MM.1S (cell line): Measurements from ENCODE around the gene ST7.

Source experiments
- DNase-seq: peaks from one replicate; pipeline ENCODE4 v3.0.0-alpha.2; 2015
- H2AFZ ChIP-seq: fragments of 300-600 bp; sonication (generic); 2 replicates; pipeline ENCODE4 v1.6.0; 2016; ENCODE audit warnings: antibody characterized with exemption, low read length
- H3F3A ChIP-seq: fragments of 300-600 bp; sonication (generic); 2 replicates; pipeline ENCODE4 v1.6.1; 2016; ENCODE audit warnings: mild to moderate bottlenecking, antibody characterized with exemption, low read length, moderate library complexity, mixed read lengths; ENCODE audit not compliant: insufficient read depth
- H3K27ac ChIP-seq: fragments of 300-600 bp; sonication (generic); 2 replicates; pipeline ENCODE4 v1.5.1; 2016; ENCODE audit warnings: mild to moderate bottlenecking, low read length
- H3K27me3 ChIP-seq: fragments of 300-600 bp; sonication (generic); replicated peaks from 2 replicates; pipeline ENCODE4 v1.6.0; 2016; ENCODE audit warnings: low read length; ENCODE audit not compliant: insufficient read depth
- H3K36me3 ChIP-seq: fragments of 300-600 bp; sonication (generic); replicated peaks from 2 replicates; pipeline ENCODE4 v1.6.1; 2016; ENCODE audit warnings: mild to moderate bottlenecking, low read length, mixed read lengths; ENCODE audit not compliant: insufficient read depth
- H3K4me1 ChIP-seq: fragments of 300-600 bp; sonication (generic); 2 replicates; pipeline ENCODE4 v1.6.1; 2016; ENCODE audit warnings: low read length, mixed read lengths
- H3K4me2 ChIP-seq: fragments of 300-600 bp; sonication (generic); 2 replicates; pipeline ENCODE4 v1.6.0; 2016; ENCODE audit warnings: low read depth, low read length
- H3K4me3 ChIP-seq: fragments of 300-600 bp; sonication (generic); 2 replicates; pipeline ENCODE4 v1.5.1; 2016; ENCODE audit warnings: low read length, mixed read lengths
- H3K79me2 ChIP-seq: fragments of 300-600 bp; sonication (generic); 2 replicates; pipeline ENCODE4 v1.6.1; 2016; ENCODE audit warnings: mixed run types, low read length, mixed read lengths
- H3K9ac ChIP-seq: fragments of 300-600 bp; sonication (generic); 2 replicates; pipeline ENCODE4 v1.6.1; 2016; ENCODE audit warnings: low read length, mixed read lengths
- H3K9me2 ChIP-seq: fragments of 300-600 bp; sonication (generic); replicated peaks from 2 replicates; pipeline ENCODE4 v1.6.1; 2016; ENCODE audit warnings: mild to moderate bottlenecking, low read length, mixed read lengths; ENCODE audit not compliant: insufficient read depth
- H3K9me3 ChIP-seq: fragments of 300-600 bp; sonication (generic); replicated peaks from 2 replicates; pipeline ENCODE4 v1.6.1; 2016; ENCODE audit warnings: mild to moderate bottlenecking, low read length, mixed read lengths; ENCODE audit not compliant: insufficient read depth
- H4K20me1 ChIP-seq: fragments of 300-600 bp; sonication (generic); 2 replicates; pipeline ENCODE4 v1.6.1; 2016; ENCODE audit warnings: mild to moderate bottlenecking, low read length, moderate library complexity, mixed read lengths; ENCODE audit not compliant: insufficient read depth
- CTCF ChIP-seq: fragments of 300-600 bp; sonication (generic); IDR thresholded peaks from 2 replicates; pipeline ENCODE4 v1.5.1; 2016; ENCODE audit warnings: antibody characterized with exemption, low read length, mixed read lengths
- EZH2 ChIP-seq: fragments of 300-600 bp; sonication (generic); optimal IDR thresholded peaks from 2 replicates; pipeline ENCODE3; 2017; ENCODE audit warnings: low read depth, mild to moderate bottlenecking, antibody characterized with exemption, low read length, mixed read lengths
- EZH2phosphoT487 ChIP-seq: fragments of 300-600 bp; sonication (generic); IDR thresholded peaks from 2 replicates; pipeline ENCODE4 v1.6.1; 2018; ENCODE audit warnings: antibody characterized with exemption, low read length

ST7 gene

GRCh38 chr7:117153016-117153545, 199.8 kb downstream of the ST7 start:
- no peak overlapping the region for H2AFZ ChIP-seq
- H3K4me1 ChIP-seq: no peaks in the 10 kb centered on the region
- H3K9me2 ChIP-seq: no peaks in the 10 kb centered on the region
- no peak overlapping the region for H3K27ac ChIP-seq
- no peak overlapping the region for H3K4me2 ChIP-seq
- no peaks in the 10 kb centered on the region for H3F3A ChIP-seq
- no peaks in the 10 kb centered on the region for H3K36me3 ChIP-seq
- no peaks in the 10 kb centered on the region for H3K27me3 ChIP-seq
- DNase-seq: no peak
- H3K79me2 ChIP-seq: no peaks in the 10 kb centered on the region
- H3K4me3 ChIP-seq: no peak overlapping the region
- H3K9me3 ChIP-seq: no peaks in the 10 kb centered on the region
- no peak overlapping the region for H3K9ac ChIP-seq
- H4K20me1 ChIP-seq: no peaks in the 10 kb centered on the region
- no peak for TF ChIP-seq EZH2phosphoT487
- TF ChIP-seq CTCF: no peak
- TF ChIP-seq EZH2: no peak

GRCh38 chr7:117154721-117155120, 201.4 kb downstream of the ST7 start:
- no peak for DNase-seq

GRCh38 chr7:117155694-117156093, 202.4 kb downstream of the ST7 start:
- TF ChIP-seq CTCF: no peak
- TF ChIP-seq EZH2phosphoT487: no peak
- TF ChIP-seq EZH2: no peak
- Histone ChIP-seq H4K20me1 (no peaks in the 10 kb centered on the region), H3K27me3 (no peaks in the 10 kb centered on the region), H3K4me3 (no peak overlapping the region), H2AFZ (no peak overlapping the region), H3K79me2 (no peaks in the 10 kb centered on the region), H3K27ac (no peak overlapping the region), H3K9me3 (no peaks in the 10 kb centered on the region), H3K36me3 (no peaks in the 10 kb centered on the region), H3K4me1 (no peaks in the 10 kb centered on the region), H3K4me2 (no peak overlapping the region), H3K9ac (no peak overlapping the region), H3F3A (no peaks in the 10 kb centered on the region), H3K9me2 (no peaks in the 10 kb centered on the region)
- DNase-seq: no peak

More at GRCh38 chr7:117154721-117155120, 201.4 kb downstream of the ST7 start:
- no peak overlapping the region for H3K27ac ChIP-seq
- H2AFZ ChIP-seq: no peak overlapping the region
- H3K4me3 ChIP-seq: no peak overlapping the region
- no peaks in the 10 kb centered on the region for H3K9me3 ChIP-seq
- H3K9me2 ChIP-seq: no peaks in the 10 kb centered on the region
- H3K9ac ChIP-seq: no peak overlapping the region
- H3K79me2 ChIP-seq: no peaks in the 10 kb centered on the region
- no peaks in the 10 kb centered on the region for H4K20me1 ChIP-seq
- H3K27me3 ChIP-seq: no peaks in the 10 kb centered on the region
- no peaks in the 10 kb centered on the region for H3F3A ChIP-seq
- no peaks in the 10 kb centered on the region for H3K4me1 ChIP-seq
- H3K36me3 ChIP-seq: no peaks in the 10 kb centered on the region
- no peak overlapping the region for H3K4me2 ChIP-seq
- TF ChIP-seq EZH2phosphoT487 (no peak), EZH2 (no peak), CTCF (no peak)
